OCI-LY3 (cell line): Measurements from ENCODE around the gene RARRES2.

Experiments used
- H2AFZ ChIP-seq: fragments of 200-600, 300-600 bp; shearing (Covaris generic); 2 replicates; pipeline ENCODE4 v1.6.0; 2014; ENCODE audit warnings: antibody characterized with exemption, low read depth, low read length
- H3K27ac ChIP-seq: fragments of 200-600, 300-600 bp; sonication (generic); 2 replicates; pipeline ENCODE4 v1.5.1; 2014; ENCODE audit warnings: mild to moderate bottlenecking, low read length, moderate library complexity, mixed read lengths
- H3K27me3 ChIP-seq: fragments of 200-600, 300-600 bp; sonication (generic); 2 replicates; pipeline ENCODE4 v1.6.1; 2014; ENCODE audit warnings: low read depth, low read length, mixed read lengths
- H3K36me3 ChIP-seq: fragments of 200-600, 300-600 bp; sonication (generic); replicated peaks from 2 replicates; pipeline ENCODE3; 2014; ENCODE audit warnings: low read depth, low read length, mixed read lengths
- H3K4me1 ChIP-seq: fragments of 300-600, 200-600 bp; sonication (generic); 2 replicates; pipeline ENCODE4 v1.6.1; 2014; ENCODE audit warnings: low read length, mixed read lengths
- H3K4me2 ChIP-seq: fragments of 200-600, 300-600 bp; sonication (generic); 2 replicates; pipeline ENCODE4 v1.6.1; 2014; ENCODE audit warnings: low read length, mixed read lengths
- H3K4me3 ChIP-seq: fragments of 300-600, 200-600 bp; sonication (generic); 2 replicates; pipeline ENCODE4 v1.5.1; 2014; ENCODE audit warnings: antibody characterized with exemption, mild to moderate bottlenecking, low read length, moderate library complexity
- H3K79me2 ChIP-seq: fragments of 300-600, 200-600 bp; shearing (Covaris generic); 2 replicates; pipeline ENCODE4 v1.6.1; 2014; ENCODE audit warnings: mild to moderate bottlenecking, low read length, mixed read lengths
- H3K9ac ChIP-seq: fragments of 300-600, 200-600 bp; shearing (Covaris generic); 2 replicates; pipeline ENCODE4 v1.6.0; 2014; ENCODE audit warnings: mild to moderate bottlenecking, low read length, moderate library complexity
- H3K9me3 ChIP-seq: fragments of 200-600, 300-600 bp; shearing (Covaris generic); 2 replicates; pipeline ENCODE4 v1.6.1; 2014; ENCODE audit warnings: low read length, mixed read lengths; ENCODE audit not compliant: insufficient read depth
- H4K20me1 ChIP-seq: fragments of 200-600, 300-600 bp; sonication (generic); 2 replicates; pipeline ENCODE4 v1.6.1; 2016; ENCODE audit warnings: low read length, mixed read lengths; ENCODE audit not compliant: insufficient read depth
- EZH2phosphoT487 ChIP-seq: fragments of 200-600 bp; shearing (Covaris generic); IDR thresholded peaks from 2 replicates; pipeline ENCODE4 v1.6.1; 2018; ENCODE audit warnings: antibody characterized with exemption, mixed run types, low read depth
- TF ChIP-seq, protein P1 (sequence below): fragments of 200-600, 300-600 bp; sonication (generic); IDR thresholded peaks from 2 replicates; pipeline ENCODE4 v1.5.1; 2014; ENCODE audit warnings: antibody characterized with exemption, low read length, low read depth

RARRES2 gene

GRCh38 chr7:150338166-150338829 is 3.1 kb downstream of the RARRES2 start:
- Histone ChIP-seq H4K20me1 (no peaks in the 10 kb centered on the region), H3K27ac (no peak overlapping the region)

GRCh38 chr7:150337659-150338081 is 3.8 kb downstream of the RARRES2 start:
- H2AFZ ChIP-seq, result no peak overlapping the region
- H3K4me1 ChIP-seq, result no peaks in the 10 kb centered on the region
- H3K4me3 ChIP-seq, result no peak overlapping the region
- H4K20me1 ChIP-seq, result no peaks in the 10 kb centered on the region
- H3K9me3 ChIP-seq, result no peaks in the 10 kb centered on the region
- H3K9ac ChIP-seq, result no peak overlapping the region
- no peaks in the 10 kb centered on the region for H3K27me3 ChIP-seq
- no peak overlapping the region for H3K27ac ChIP-seq
- no peak overlapping the region for H3K4me2 ChIP-seq
- no peak for TF ChIP-seq EZH2phosphoT487
- TF ChIP-seq, protein P1, sequence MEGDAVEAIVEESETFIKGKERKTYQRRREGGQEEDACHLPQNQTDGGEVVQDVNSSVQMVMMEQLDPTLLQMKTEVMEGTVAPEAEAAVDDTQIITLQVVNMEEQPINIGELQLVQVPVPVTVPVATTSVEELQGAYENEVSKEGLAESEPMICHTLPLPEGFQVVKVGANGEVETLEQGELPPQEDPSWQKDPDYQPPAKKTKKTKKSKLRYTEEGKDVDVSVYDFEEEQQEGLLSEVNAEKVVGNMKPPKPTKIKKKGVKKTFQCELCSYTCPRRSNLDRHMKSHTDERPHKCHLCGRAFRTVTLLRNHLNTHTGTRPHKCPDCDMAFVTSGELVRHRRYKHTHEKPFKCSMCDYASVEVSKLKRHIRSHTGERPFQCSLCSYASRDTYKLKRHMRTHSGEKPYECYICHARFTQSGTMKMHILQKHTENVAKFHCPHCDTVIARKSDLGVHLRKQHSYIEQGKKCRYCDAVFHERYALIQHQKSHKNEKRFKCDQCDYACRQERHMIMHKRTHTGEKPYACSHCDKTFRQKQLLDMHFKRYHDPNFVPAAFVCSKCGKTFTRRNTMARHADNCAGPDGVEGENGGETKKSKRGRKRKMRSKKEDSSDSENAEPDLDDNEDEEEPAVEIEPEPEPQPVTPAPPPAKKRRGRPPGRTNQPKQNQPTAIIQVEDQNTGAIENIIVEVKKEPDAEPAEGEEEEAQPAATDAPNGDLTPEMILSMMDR, result no peak
- H3K36me3 ChIP-seq, result no peaks in the 10 kb centered on the region
- H3K79me2 ChIP-seq, result no peaks in the 10 kb centered on the region

More at GRCh38 chr7:150338166-150338829, 3.1 kb downstream of the RARRES2 start:
- Histone ChIP-seq H3K27me3 (no peaks in the 10 kb centered on the region), H3K79me2 (no peaks in the 10 kb centered on the region), H3K9ac (no peak overlapping the region), H3K4me1 (no peaks in the 10 kb centered on the region), H3K9me3 (no peaks in the 10 kb centered on the region), H3K36me3 (no peaks in the 10 kb centered on the region), H3K4me3 (no peak overlapping the region), H3K4me2 (no peak overlapping the region), H2AFZ (no peak overlapping the region)
- TF ChIP-seq, protein P1, result no peak
- no peak for TF ChIP-seq EZH2phosphoT487

DNA sequence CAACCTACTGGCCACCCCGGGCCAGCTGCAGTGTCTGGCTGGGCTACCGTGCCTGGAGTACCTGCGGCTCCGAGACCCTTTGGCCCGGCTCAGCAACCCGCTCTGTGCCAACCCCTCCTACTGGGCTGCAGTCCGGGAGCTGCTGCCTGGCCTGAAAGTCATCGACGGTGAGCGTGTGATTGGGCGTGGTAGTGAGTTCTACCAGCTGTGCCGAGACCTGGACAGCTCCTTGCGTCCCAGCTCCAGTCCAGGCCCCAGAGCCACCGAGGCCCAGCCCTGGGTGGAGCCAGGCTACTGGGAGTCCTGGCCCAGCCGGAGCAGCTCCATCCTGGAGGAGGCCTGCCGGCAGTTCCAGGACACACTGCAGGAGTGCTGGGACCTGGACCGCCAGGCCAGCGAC is 4.2 kb downstream of the RARRES2 start:
- no peaks in the 10 kb centered on the region for H3K36me3 ChIP-seq
- no peaks in the 10 kb centered on the region for H3K4me1 ChIP-seq
- no peak overlapping the region for H2AFZ ChIP-seq
- H3K4me2 ChIP-seq, result no peak overlapping the region
- H3K4me3 ChIP-seq, result no peak overlapping the region
- no peak overlapping the region for H3K9ac ChIP-seq
- H4K20me1 ChIP-seq, result no peaks in the 10 kb centered on the region
- TF ChIP-seq, protein P1, result no peak
- no peak for TF ChIP-seq EZH2phosphoT487
- H3K27me3 ChIP-seq, result no peaks in the 10 kb centered on the region
- no peaks in the 10 kb centered on the region for H3K9me3 ChIP-seq
- no peaks in the 10 kb centered on the region for H3K79me2 ChIP-seq
- no peak overlapping the region for H3K27ac ChIP-seq

DNA sequence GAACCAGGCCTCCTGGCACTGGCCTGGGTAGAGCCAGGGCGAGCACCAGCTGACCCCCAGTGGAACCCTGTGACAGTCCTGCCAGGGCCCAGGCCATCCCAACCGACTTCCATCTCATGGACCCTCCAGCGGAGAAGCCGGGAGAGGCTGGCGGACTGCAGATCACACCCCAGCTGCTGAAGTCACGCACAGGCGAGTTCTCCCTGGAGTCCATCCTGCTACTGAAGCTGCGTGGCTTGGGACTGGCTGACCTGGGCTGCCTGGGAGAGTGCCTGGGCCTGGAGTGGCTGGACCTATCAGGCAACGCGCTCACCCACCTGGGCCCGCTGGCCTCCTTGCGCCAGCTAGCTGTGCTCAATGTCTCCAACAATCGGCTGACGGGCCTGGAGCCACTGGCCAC is 4.7 kb downstream of the RARRES2 start:
- Histone ChIP-seq H3K36me3 (no peaks in the 10 kb centered on the region), H3K4me1 (no peaks in the 10 kb centered on the region), H3K4me3 (no peak overlapping the region)

More for the DNA sequence above, 4.7 kb downstream of the RARRES2 start:
- no peaks in the 10 kb centered on the region for H4K20me1 ChIP-seq
- H2AFZ ChIP-seq, result no peak overlapping the region
- H3K9ac ChIP-seq, result no peak overlapping the region
- no peaks in the 10 kb centered on the region for H3K27me3 ChIP-seq
- no peaks in the 10 kb centered on the region for H3K9me3 ChIP-seq
- H3K27ac ChIP-seq, result no peak overlapping the region
- H3K4me2 ChIP-seq, result no peak overlapping the region
- no peaks in the 10 kb centered on the region for H3K79me2 ChIP-seq
- TF ChIP-seq, protein P1, result no peak
- no peak for TF ChIP-seq EZH2phosphoT487
